Measurements from ENCODE around the gene PPP1R15B.

The PPP1R15B gene

DNA sequence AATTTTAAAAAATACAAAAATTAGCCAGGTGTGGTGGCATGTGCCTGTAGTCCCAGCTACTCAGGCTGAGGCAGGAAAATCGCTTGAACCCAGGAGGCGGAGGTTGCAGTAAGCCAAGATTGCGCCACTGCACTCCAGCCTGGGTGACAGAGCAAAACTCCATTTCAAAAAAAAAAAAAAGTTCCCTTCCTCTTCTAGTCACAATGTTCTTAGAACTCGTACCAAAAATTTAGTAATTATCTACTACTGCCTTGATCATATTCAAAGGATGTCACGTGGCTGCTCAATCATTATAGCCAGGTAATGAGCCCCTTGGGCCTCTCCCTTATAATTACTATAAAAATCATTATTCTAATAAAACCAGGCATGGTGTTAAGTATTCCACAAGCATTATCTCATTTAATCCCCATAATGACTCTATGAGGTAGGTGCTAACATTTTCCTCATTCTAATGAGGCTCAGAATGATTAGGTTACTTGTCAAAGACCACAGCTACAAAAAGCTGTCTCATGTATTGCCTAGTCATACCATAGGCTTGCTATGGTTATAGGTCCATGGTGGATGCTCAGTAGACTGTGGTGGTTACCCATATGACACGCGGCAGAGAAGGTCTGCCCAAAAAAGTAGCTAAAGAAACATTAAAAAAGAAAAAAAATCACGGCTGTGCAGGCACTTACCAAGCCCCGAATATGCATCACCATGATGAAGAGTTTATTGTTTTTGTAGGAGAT is 15.5 kb upstream of the PPP1R15B start:
- Histone ChIP-seq H2BK15ac (ENCODE audit: low read depth, poor library complexity, severe bottlenecking) (no peak overlapping the region), H3K27me3 (ENCODE audit: control insufficient read depth in 1 of 2, insufficient read depth in 1 of 2, low read length in 2 of 2) (no peaks in the 10 kb centered on the region), H3K4me1 (ENCODE audit: control insufficient read depth, insufficient read depth, low read depth, low read length) (peaks cover 3% of the 10 kb centered on the region), H4K91ac (ENCODE audit: low read length) (no peak overlapping the region), H2AFZ (ENCODE audit: low read depth, low read length) (no peak overlapping the region), H2AK5ac (ENCODE audit: low read length, severe bottlenecking) (no peak overlapping the region), H3K9me3 (ENCODE audit: control insufficient read depth, low read length) (no peaks in the 10 kb centered on the region), H2BK12ac (ENCODE audit: low read length in 2 of 2) (no peak overlapping the region), H3K4me2 (ENCODE audit: low read length, poor library complexity, severe bottlenecking) (no peak overlapping the region), H3K79me1 (replicated peaks; ENCODE audit: low read length, poor library complexity, severe bottlenecking) (no peaks in the 10 kb centered on the region), H3K23ac (ENCODE audit: low read length in 2 of 2) (no peak overlapping the region), H2BK120ac (ENCODE audit: low read depth, low read length) (no peak overlapping the region), H4K8ac (ENCODE audit: low read length) (no peak overlapping the region), H3K4me3 (ENCODE audit: insufficient read depth in 1 of 2, low read depth in 1 of 2, low read length in 2 of 2) (no peak overlapping the region), H3K36me3 (ENCODE audit: control insufficient read depth in 1 of 2, insufficient read depth in 2 of 2, low read depth in 1 of 2, low read length in 2 of 2) (peaks cover 0 to 14% of the 10 kb centered on the region in 2 experiments), H3K18ac (ENCODE audit: low read depth in 1 of 2, low read length in 2 of 2) (no peak overlapping the region), H3K4ac (ENCODE audit: low read depth in 1 of 2, low read length in 2 of 2) (no peak overlapping the region), H3K9ac (ENCODE audit: low read length) (no peak overlapping the region), H3K14ac (ENCODE audit: low read length in 2 of 2) (no peak overlapping the region), H2BK5ac (ENCODE audit: low read depth, low read length, poor library complexity, severe bottlenecking) (no peak overlapping the region), H3K27ac (ENCODE audit: low read length, poor library complexity, severe bottlenecking) (no peak overlapping the region)
- WGBS = 97% methylated on average over 9 of the region's 9 CpGs
- DNase-seq = no peak

DNA sequence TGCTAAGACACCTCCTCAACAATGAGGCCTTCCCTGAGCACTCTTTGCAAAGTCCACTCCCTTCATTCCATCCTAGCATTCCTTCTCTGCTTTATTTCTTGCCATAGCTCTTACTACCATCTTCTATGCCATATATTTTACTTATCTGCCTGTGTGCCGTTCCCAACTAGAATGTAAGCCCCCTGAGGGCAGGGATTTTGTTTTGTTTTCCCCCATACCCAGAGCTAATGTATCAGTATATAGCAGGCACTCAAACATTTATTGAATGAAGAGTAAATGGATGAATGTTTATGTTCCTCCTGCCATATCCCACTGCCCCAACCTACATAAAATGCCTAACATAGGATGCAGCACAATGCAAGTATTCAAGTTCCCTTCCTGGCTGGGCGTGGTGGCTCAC is 14.9 kb upstream of the PPP1R15B start:
- Histone ChIP-seq H3K27ac (ENCODE audit: low read length, poor library complexity, severe bottlenecking) (no peak overlapping the region), H2BK12ac (ENCODE audit: low read length in 2 of 2) (no peak overlapping the region), H3K4me1 (ENCODE audit: control insufficient read depth, insufficient read depth, low read depth, low read length) (peaks cover under 1% of the 10 kb centered on the region), H2BK15ac (ENCODE audit: low read depth, poor library complexity, severe bottlenecking) (no peak overlapping the region), H2BK120ac (ENCODE audit: low read depth, low read length) (no peak overlapping the region), H4K91ac (ENCODE audit: low read length) (no peak overlapping the region), H3K18ac (ENCODE audit: low read depth in 1 of 2, low read length in 2 of 2) (no peak overlapping the region), H2BK5ac (ENCODE audit: low read depth, low read length, poor library complexity, severe bottlenecking) (no peak overlapping the region), H3K23ac (ENCODE audit: low read length in 2 of 2) (no peak overlapping the region), H3K9me3 (ENCODE audit: control insufficient read depth, low read length) (no peaks in the 10 kb centered on the region), H3K4me2 (ENCODE audit: low read length, poor library complexity, severe bottlenecking) (no peak overlapping the region), H2AFZ (ENCODE audit: low read depth, low read length) (no peak overlapping the region), H3K36me3 (ENCODE audit: control insufficient read depth in 1 of 2, insufficient read depth in 2 of 2, low read depth in 1 of 2, low read length in 2 of 2) (peaks cover 0 to 9% of the 10 kb centered on the region in 2 experiments), H3K27me3 (ENCODE audit: control insufficient read depth in 1 of 2, insufficient read depth in 1 of 2, low read length in 2 of 2) (no peaks in the 10 kb centered on the region), H4K8ac (ENCODE audit: low read length) (peak overlapping the region; percentile 47), H3K4ac (ENCODE audit: low read depth in 1 of 2, low read length in 2 of 2) (no peak overlapping the region), H3K4me3 (ENCODE audit: insufficient read depth in 1 of 2, low read depth in 1 of 2, low read length in 2 of 2) (no peak overlapping the region), H2AK5ac (ENCODE audit: low read length, severe bottlenecking) (no peak overlapping the region), H3K14ac (ENCODE audit: low read length in 2 of 2) (no peak overlapping the region), H3K9ac (ENCODE audit: low read length) (peak overlapping the region; percentile 10), H3K79me1 (replicated peaks; ENCODE audit: low read length, poor library complexity, severe bottlenecking) (no peaks in the 10 kb centered on the region)
- no peak for DNase-seq
- 100% methylated on average over 2 of the region's 2 CpGs for WGBS

DNA sequence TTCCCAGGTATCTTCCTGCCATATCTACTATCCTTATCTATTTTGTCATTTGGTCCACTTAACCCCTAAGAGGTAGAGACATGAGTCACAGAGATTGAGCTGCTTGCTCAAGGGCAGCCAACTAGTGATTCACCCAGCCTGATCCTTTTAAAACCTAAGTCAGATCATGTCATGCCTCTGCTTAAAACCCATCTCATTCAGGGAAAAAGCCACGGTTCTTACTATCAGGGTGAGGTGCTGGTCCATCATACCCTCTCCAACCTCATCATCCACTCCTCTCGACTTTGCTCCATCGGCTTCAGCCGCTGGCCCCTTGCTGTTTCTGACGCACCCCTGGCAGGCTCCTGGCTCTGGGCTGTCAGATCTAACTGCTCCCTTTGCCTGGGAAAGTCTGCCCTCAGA is 14.4 kb upstream of the PPP1R15B start:
- peak overlapping the region; percentile 10 for H3K9ac ChIP-seq (ENCODE audit: low read length)
- H2BK120ac ChIP-seq (ENCODE audit: low read depth, low read length) = no peak overlapping the region
- no peak overlapping the region for H4K91ac ChIP-seq (ENCODE audit: low read length)
- H3K14ac ChIP-seq (ENCODE audit: low read length in 2 of 2) = no peak overlapping the region
- H3K4ac ChIP-seq (ENCODE audit: low read depth in 1 of 2, low read length in 2 of 2) = no peak overlapping the region
- H2AFZ ChIP-seq (ENCODE audit: low read depth, low read length) = no peak overlapping the region
- WGBS = 65% methylated on average over 5 of the region's 5 CpGs
- H3K23ac ChIP-seq (ENCODE audit: low read length in 2 of 2) = no peak overlapping the region
- H3K18ac ChIP-seq (ENCODE audit: low read depth in 1 of 2, low read length in 2 of 2) = no peak overlapping the region
- DNase-seq = peak; percentile 70
- no peak overlapping the region for H3K27ac ChIP-seq (ENCODE audit: low read length, poor library complexity, severe bottlenecking)
- H3K4me2 ChIP-seq (ENCODE audit: low read length, poor library complexity, severe bottlenecking) = no peak overlapping the region
- H3K36me3 ChIP-seq (ENCODE audit: control insufficient read depth in 1 of 2, insufficient read depth in 2 of 2, low read depth in 1 of 2, low read length in 2 of 2) = peaks cover 0 to 9% of the 10 kb centered on the region in 2 experiments
- no peak overlapping the region for H2BK12ac ChIP-seq (ENCODE audit: low read length in 2 of 2)
- H4K8ac ChIP-seq (ENCODE audit: low read length) = peak overlapping the region; percentile 47
- no peak overlapping the region for H2BK5ac ChIP-seq (ENCODE audit: low read depth, low read length, poor library complexity, severe bottlenecking)
- no peaks in the 10 kb centered on the region for H3K4me1 ChIP-seq (ENCODE audit: control insufficient read depth, insufficient read depth, low read depth, low read length)
- no peaks in the 10 kb centered on the region for H3K9me3 ChIP-seq (ENCODE audit: control insufficient read depth, low read length)
- H3K27me3 ChIP-seq (ENCODE audit: control insufficient read depth in 1 of 2, insufficient read depth in 1 of 2, low read length in 2 of 2) = no peaks in the 10 kb centered on the region
- no peak overlapping the region for H3K4me3 ChIP-seq (ENCODE audit: insufficient read depth in 1 of 2, low read depth in 1 of 2, low read length in 2 of 2)
- H2BK15ac ChIP-seq (ENCODE audit: low read depth, poor library complexity, severe bottlenecking) = no peak overlapping the region
- no peaks in the 10 kb centered on the region for H3K79me1 ChIP-seq (replicated peaks; ENCODE audit: low read length, poor library complexity, severe bottlenecking)
- H2AK5ac ChIP-seq (ENCODE audit: low read length, severe bottlenecking) = no peak overlapping the region

DNA sequence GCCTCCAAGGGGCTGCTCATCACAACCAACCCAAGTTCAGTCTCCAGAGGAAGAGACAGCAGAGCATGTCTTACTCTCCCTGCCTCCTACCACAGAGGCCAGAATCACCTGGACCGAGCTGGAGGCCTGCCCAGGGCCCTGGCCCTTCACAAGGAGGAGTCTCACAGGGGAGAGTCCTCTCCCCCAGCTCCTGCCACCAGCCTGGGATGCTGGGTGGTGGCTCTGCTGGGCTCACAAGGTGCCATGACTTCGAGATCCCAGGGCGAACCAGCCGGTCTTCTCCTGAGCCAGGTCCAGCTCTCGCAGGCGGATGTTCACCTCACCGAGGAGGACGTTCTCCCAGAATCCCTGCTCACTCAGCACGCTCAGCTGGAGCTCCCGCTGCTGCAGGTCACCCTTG is 13.0 kb upstream of the PPP1R15B start:
- Histone ChIP-seq H2AK5ac (ENCODE audit: low read length, severe bottlenecking) (no peak overlapping the region), H2BK12ac (ENCODE audit: low read length in 2 of 2) (no peak overlapping the region), H3K18ac (ENCODE audit: low read depth in 1 of 2, low read length in 2 of 2) (no peak overlapping the region), H3K14ac (ENCODE audit: low read length in 2 of 2) (no peak overlapping the region), H2BK120ac (ENCODE audit: low read depth, low read length) (no peak overlapping the region), H3K9ac (ENCODE audit: low read length) (no peak overlapping the region), H3K4me3 (ENCODE audit: insufficient read depth in 1 of 2, low read depth in 1 of 2, low read length in 2 of 2) (no peak overlapping the region), H3K4me1 (ENCODE audit: control insufficient read depth, insufficient read depth, low read depth, low read length) (no peaks in the 10 kb centered on the region), H3K27me3 (ENCODE audit: control insufficient read depth in 1 of 2, insufficient read depth in 1 of 2, low read length in 2 of 2) (no peaks in the 10 kb centered on the region), H3K9me3 (ENCODE audit: control insufficient read depth, low read length) (no peaks in the 10 kb centered on the region), H2BK15ac (ENCODE audit: low read depth, poor library complexity, severe bottlenecking) (no peak overlapping the region), H4K8ac (ENCODE audit: low read length) (no peak overlapping the region), H3K36me3 (ENCODE audit: control insufficient read depth in 1 of 2, insufficient read depth in 2 of 2, low read depth in 1 of 2, low read length in 2 of 2) (peaks cover 0 to 6% of the 10 kb centered on the region in 2 experiments), H3K79me1 (replicated peaks; ENCODE audit: low read length, poor library complexity, severe bottlenecking) (no peaks in the 10 kb centered on the region), H3K23ac (ENCODE audit: low read length in 2 of 2) (no peak overlapping the region), H3K4me2 (ENCODE audit: low read length, poor library complexity, severe bottlenecking) (no peak overlapping the region), H3K27ac (ENCODE audit: low read length, poor library complexity, severe bottlenecking) (no peak overlapping the region), H4K91ac (ENCODE audit: low read length) (no peak overlapping the region), H2BK5ac (ENCODE audit: low read depth, low read length, poor library complexity, severe bottlenecking) (no peak overlapping the region), H3K4ac (ENCODE audit: low read depth in 1 of 2, low read length in 2 of 2) (no peak overlapping the region), H2AFZ (ENCODE audit: low read depth, low read length) (no peak overlapping the region)
- 98% methylated on average over 9 of the region's 10 CpGs for WGBS
- no peak for DNase-seq

All from mesenchymal stem cell (in vitro differentiated cells and primary cell).